GM18508 (cell line): ENCODE measurements around the gene DYNLT2.
"Not testable (repeated sequence)": the region's sequence is repeated elsewhere in the genome, so short reads cannot be mapped to it uniquely, and the experiment has no call there.

Experiments used
- ATAC-seq: cut with Tn5 transposase; IDR thresholded peaks from one replicate; pipeline ENCODE4 v1.9.1; 2021; ENCODE audit warnings: moderate number of reproducible peaks; ENCODE audit not compliant: insufficient read depth, unreplicated experiment

Gene DYNLT2

GRCh38 chr6:169783971-169784820 lies 32.8 kb upstream of the DYNLT2 start:
- ATAC-seq: no peak

DNA sequence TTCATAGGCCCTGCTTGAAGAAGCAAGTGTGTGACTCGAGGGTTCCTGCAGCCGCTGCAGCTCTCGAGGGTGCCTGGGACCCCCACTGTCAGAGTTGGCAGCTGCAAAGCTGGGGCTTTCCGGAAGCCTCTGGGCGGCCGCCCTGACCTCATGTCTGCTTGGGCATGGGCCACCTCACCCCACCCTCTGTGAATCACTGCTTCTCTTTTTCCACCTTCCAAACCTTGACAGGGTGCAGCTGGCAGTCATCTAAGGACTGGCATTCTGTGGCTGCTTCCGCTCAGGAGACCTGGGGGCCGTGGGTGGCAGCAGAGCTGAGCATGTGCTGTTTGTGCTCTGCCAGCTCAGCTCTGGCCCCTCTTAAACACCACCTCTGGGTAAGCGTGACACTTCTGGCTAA lies 32.0 kb upstream of the DYNLT2 start:
- no peak for ATAC-seq

GRCh38 chr6:169782966-169783365 lies 31.6 kb upstream of the DYNLT2 start:
- ATAC-seq: no peak

DNA sequence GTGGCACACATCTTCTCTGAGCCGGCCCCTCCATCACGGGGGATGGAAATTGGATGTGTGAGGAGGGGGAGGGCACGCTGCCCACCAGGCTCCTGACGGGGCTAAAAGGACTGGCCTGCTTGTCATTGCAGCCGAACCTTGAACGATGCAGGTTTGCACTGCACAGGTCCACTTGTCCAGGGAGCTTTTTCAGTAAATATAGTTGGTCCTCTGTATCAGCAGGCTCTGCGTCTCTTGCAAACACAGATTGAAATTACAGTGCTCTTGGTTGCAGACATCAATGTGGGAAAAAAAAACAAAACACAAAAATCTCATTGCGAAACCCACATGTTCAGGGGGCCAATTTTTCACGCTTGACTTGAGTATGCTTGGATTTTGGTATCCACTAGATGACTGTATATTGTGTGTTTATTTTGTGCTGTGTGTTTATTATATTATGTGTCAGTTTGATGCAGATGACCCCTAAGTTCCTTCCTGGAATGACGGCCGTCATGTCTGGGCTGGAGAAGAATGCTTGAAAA lies 29.3 kb upstream of the DYNLT2 start:
- no peak for ATAC-seq

- no peak for ATAC-seq
Observed at GRCh38 chr6:169779896-169780295, 28.5 kb upstream of the DYNLT2 start.

GRCh38 chr6:169779092-169779815 lies 27.9 kb upstream of the DYNLT2 start:
- ATAC-seq: no peak

DNA sequence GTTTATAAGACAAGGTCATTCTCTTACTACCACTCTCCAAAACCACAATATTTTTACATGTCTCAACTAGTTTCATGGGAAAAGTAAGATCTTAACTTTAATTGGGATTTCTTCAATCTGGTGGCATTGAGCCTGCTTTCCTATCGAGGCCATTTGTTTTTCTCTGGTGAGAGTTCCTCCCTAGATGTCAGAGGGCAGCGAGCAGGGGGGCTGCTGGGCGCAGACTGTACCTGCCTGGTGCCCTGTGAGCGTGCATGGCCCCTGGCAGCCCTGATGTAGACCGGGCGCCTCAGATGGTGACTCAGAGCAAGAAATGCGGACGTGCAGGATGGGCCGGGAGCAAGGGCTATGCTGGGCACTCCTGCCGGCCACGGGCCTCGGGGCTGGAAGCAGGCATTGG lies 27.3 kb upstream of the DYNLT2 start:
- no peak for ATAC-seq

GRCh38 chr6:169777896-169778295 lies 26.5 kb upstream of the DYNLT2 start:
- no peak for ATAC-seq

- no peak for ATAC-seq
Observed at GRCh38 chr6:169776379-169776778, 25.0 kb upstream of the DYNLT2 start.

DNA sequence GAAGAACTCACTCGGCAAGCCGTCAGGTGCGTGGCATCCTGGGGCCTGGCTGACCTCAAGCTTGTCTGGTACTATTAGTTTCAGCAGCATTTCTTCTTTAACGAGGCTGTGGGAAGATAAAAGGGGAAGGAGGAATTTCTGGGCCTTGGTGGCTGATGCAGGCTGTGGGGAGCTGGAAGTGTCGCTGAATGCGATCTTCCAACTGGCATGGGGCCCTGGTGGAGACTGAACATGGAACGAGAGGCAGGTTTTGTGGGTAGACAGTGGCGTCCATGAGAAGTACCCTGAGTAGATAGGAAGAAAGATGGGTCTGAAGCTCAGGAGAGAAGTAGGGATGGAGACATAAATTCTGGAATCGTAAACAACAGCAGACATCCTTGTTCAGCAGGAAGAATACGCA lies 23.9 kb upstream of the DYNLT2 start:
- no peak for ATAC-seq

DNA sequence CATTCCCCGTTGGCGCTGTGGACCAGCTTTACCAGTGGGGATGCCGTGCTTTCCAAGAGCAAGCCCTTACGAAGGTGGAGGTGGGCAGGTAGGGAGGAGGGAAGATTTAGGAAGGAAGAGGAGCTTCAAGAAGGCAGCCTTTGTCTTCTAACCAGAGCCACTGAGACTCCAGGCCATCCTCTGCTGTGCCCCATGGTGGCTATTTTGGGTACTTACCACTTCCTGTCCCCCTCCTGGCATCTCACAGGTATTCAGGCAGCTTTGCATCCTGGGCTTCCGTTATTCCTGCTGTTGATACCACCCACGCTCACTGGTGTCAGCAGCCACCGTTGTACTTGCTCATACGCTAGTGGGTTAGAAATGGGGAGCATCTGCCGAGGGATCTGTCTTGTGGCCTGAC lies 23.0 kb upstream of the DYNLT2 start:
- ATAC-seq: no peak

GRCh38 chr6:169766921-169767736 lies 15.8 kb upstream of the DYNLT2 start:
- ATAC-seq: no peak

- ATAC-seq: no peak
Observed at GRCh38 chr6:169766232-169766631, 14.9 kb upstream of the DYNLT2 start.

DNA sequence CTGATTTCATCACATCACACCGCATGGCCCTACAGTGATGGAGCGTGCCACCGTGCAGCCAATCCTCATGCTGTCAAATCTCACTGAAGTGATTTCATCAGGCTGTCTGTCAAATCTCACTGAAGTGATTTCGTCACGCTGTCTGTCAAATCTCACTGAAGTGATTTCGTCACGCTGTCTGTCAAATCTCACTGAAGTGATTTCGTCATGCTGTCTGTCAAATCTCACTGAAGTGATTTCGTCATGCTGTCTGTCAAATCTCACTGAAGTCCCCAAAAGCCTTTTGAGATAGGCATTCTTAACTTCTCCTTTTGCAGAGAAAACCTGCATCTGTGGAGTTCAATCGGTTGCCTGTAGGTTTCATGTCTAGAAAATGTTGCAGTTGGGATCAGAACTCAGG lies 14.4 kb upstream of the DYNLT2 start:
- not testable (repeated sequence) for ATAC-seq

DNA sequence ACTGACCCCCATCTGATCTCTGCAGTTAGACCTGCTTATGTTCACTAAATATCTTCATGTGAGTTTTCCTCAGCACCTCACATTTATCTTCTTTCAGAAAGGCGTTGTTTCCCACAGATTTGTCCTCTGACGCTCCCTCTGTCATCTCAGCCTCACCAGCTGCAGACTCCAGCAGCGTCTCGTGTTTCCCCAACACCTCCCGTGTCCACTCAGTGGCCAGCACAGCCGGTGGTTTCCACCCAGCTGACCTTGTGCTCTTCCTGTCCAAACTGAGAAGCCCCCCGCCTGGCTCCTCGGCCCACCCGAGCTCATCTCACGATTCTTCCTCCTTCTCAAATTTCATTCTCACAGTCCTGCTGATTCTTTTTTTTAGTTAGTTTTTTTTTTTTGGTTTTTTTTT lies 12.5 kb upstream of the DYNLT2 start:
- no peak for ATAC-seq

DNA sequence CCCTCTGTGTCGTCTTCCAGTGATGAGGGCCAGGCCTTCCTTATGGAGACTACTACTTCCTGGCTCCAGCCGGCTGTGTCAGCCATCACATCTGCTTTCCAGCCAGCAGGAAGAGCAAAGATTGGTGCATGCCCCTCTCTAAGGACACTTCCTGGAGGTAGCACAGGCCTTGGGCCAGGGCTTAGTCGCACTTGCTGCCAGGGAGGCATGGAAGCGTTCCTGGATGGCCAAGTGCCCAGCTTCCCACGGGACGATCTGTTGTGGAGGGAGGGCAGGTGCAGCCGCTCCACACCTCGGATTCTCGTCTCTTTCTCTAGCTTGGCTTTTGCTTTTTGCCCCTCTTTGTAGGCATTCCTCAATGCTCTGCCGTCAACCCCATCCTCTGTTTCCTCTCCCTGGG lies 11.9 kb upstream of the DYNLT2 start:
- no peak for ATAC-seq

GRCh38 chr6:169755162-169755561 lies 3.8 kb upstream of the DYNLT2 start:
- no peak for ATAC-seq

DNA sequence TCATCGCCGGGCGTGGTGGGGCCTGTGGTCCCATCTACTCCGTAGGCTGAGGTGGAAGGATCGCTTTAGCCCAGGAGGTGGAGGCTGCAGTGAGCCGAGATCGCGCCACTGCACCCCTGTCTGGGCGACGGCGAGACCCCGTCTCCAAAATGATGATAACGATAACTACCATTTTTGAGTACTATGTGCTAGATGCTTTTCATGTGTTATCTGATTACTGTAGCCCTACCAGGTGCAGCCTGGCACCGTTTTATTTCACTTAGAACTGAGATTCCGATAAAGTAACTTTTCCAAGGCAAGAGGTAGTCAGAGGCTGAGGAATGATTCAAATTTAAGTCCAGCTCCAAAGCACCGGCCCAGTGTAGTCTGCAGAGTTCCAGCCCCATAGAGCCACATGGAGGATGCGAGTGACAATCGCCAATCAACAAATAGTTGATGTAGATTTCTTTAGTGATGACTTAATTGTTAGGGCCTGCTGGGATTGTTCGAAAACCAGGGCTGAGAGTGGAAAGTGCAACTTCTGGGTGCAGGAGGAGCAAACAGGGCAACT lies 777 bp upstream of the DYNLT2 start:
- no peak for ATAC-seq

DNA sequence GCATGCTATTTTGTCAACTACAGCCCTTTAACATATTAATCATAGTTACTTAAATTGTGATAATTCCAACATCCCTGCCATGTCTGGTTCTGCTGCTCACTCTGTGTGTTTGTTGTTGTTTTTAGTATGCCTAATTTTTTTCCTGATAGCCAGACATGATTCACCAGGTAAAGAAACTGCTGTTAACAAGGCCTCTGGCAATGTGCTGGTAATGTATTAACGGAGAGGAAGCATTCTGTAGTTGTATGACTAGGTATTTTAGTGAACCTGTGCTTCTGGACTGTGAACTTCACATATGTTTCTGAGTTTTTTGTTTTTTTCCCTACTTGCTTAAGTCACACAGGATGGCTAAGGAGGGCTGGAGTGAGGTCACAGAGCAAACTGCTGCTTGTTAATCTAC lies 4.8 kb downstream of the DYNLT2 start:
- no peak for ATAC-seq

DNA sequence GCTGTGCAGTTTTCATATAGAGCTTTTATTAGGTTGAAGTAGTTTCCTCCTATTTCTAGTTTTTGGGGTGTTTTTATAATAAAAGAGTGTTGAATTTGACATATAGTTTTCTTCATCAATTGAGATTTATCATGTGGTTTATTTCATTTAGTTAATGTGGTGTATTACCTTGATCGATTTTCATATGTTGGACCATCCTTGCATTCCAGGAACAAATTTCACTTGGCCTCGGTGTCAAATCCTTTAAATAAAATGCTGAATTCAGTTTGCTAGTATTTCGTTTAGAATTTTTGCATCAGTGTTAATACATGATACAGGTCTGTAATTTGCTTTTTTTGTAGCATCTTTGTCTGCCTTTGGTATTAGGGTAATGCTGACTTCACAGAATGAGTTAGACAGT lies 6.0 kb downstream of the DYNLT2 start:
- ATAC-seq: no peak
